GM12878 (cell line): Measurements from ENCODE around the gene MDFIC. TPM values are rescaled to one million over a fixed set of nuclear protein-coding genes. Genes with fewer than 3 reads are reported as not detected.

ENCODE experiments used
- ATAC-seq: fragments of 200-7000 bp; cut with Tn5 transposase; 3 replicates; pipeline ENCODE4 v1.9.1; 2020; ENCODE audit warnings: mild to moderate bottlenecking, moderate library complexity
- BruUV-seq: library from RNA; stranded (reverse); fragments of 400-500 nt; replicated peaks from 2 replicates; lab custom pipeline; 2021; lab: Mats Ljungman, UMichigan
- CTCF ChIA-PET: fragments of 300-600 bp; sonication (Branson Sonifier 250); formaldehyde crosslinking; extraction: SDS; loops from one replicate; lab custom pipeline; 2021; ENCODE audit warnings: inconsistent platforms; lab: Yijun Ruan, JAX
- POLR2A ChIA-PET: fragments of 350-600 bp; formaldehyde crosslinking; extraction: SDS; loops from one replicate; lab custom pipeline; 2021; ENCODE audit warnings: inconsistent platforms; lab: Charles Lee
- RAD21 ChIA-PET: fragments of 300-600 bp; sonication (Branson Sonifier 250); formaldehyde crosslinking; loops from one replicate; lab custom pipeline; 2023; ENCODE audit warnings: antibody characterized with exemption; ENCODE audit not compliant: unreplicated experiment; lab: Charles Lee
- SMC1A ChIA-PET: fragments of 300-600 bp; sonication (Branson Sonifier 250); formaldehyde crosslinking; loops from one replicate; lab custom pipeline; 2023; ENCODE audit not compliant: unreplicated experiment, uncharacterized antibody; lab: Charles Lee
- DNase-seq: peaks from one replicate; pipeline ENCODE4 v3.0.0-alpha.2; 2011; ENCODE audit warnings: low read depth, low spot score
- FAIRE-seq: peaks from 3 replicates; lab custom pipeline; 2011; peaks lifted over from hg19 to GRCh38; lab: Jason Lieb, UNC
- H2AFZ ChIP-seq: 2 replicates; pipeline ENCODE4 v1.6.0; 2011; ENCODE audit warnings: low read depth, low read length, control low read depth; ENCODE audit not compliant: control insufficient read depth
- H3K27ac ChIP-seq: 2 replicates; pipeline ENCODE4 v1.5.1; 2011; ENCODE audit warnings: control low read depth; ENCODE audit not compliant: control insufficient read depth, insufficient read depth
- H3K27me3 ChIP-seq, 2 experiments: replicated peaks in 1 of 2; 2 replicates each; pipeline versions ENCODE4 v1.6.0 to v1.6.1; 2011; ENCODE audit warnings: low read length in 1 of 2; ENCODE audit not compliant: control insufficient read depth in 2 of 2, insufficient read depth in 2 of 2
- H3K36me3 ChIP-seq, 2 experiments: 2 replicates each; pipeline ENCODE4 v1.5.1; 2011; ENCODE audit warnings: low read length in 1 of 2; ENCODE audit not compliant: control insufficient read depth in 2 of 2, insufficient read depth in 2 of 2
- H3K4me1 ChIP-seq: 2 replicates; pipeline ENCODE4 v1.6.1; 2011; ENCODE audit warnings: mild to moderate bottlenecking, low read length, moderate library complexity, mixed read lengths; ENCODE audit not compliant: control insufficient read depth, insufficient read depth
- H3K4me2 ChIP-seq: 2 replicates; pipeline ENCODE4 v1.6.0; 2011; ENCODE audit warnings: control low read depth; ENCODE audit not compliant: control insufficient read depth, insufficient read depth
- H3K4me3 ChIP-seq: fragments of 200-600 bp; sonication (generic); 2 replicates; pipeline ENCODE4 v1.5.1; 2016
- H3K79me2 ChIP-seq: 2 replicates; pipeline ENCODE4 v1.6.0; 2011; ENCODE audit warnings: low read length; ENCODE audit not compliant: control insufficient read depth, insufficient read depth
- H3K9ac ChIP-seq: 2 replicates; pipeline ENCODE4 v1.8.0; 2011; ENCODE audit warnings: low read length, control low read depth, mixed read lengths; ENCODE audit not compliant: control insufficient read depth, insufficient read depth
- H3K9me3 ChIP-seq: replicated peaks from 3 replicates; pipeline ENCODE4 v1.5.1; 2011; ENCODE audit warnings: mild to moderate bottlenecking, low read length; ENCODE audit not compliant: control insufficient read depth, insufficient read depth
- H4K20me1 ChIP-seq: 2 replicates; pipeline ENCODE4 v1.6.0; 2011; ENCODE audit not compliant: control insufficient read depth, insufficient read depth
- ETV6 ChIP-seq, 2 experiments: fragments of 450-650 bp in 1 of 2; IDR thresholded peaks in 1 of 2; conservative IDR thresholded peaks in 1 of 2; 2 replicates each; pipeline ENCODE4 v1.6.1; 2014; ENCODE audit warnings: antibody characterized with exemption in 1 of 2, borderline replicate concordance in 1 of 2, low read depth in 1 of 2, mild to moderate bottlenecking in 1 of 2, moderate library complexity in 1 of 2
- MYC ChIP-seq: IDR thresholded peaks from 2 replicates; pipeline ENCODE4 v1.6.1; 2011; ENCODE audit warnings: mild to moderate bottlenecking, low read length, moderate library complexity, inconsistent platforms; ENCODE audit not compliant: insufficient read depth, insufficient replicate concordance, insufficient read length, severe bottlenecking
- PAX8 ChIP-seq: fragments of 450-650 bp; IDR thresholded peaks from 2 replicates; pipeline ENCODE4 v1.6.1; 2017; ENCODE audit warnings: mild to moderate bottlenecking, moderate library complexity
- RBBP5 ChIP-seq: fragments of 200-600 bp; sonication (generic); conservative IDR thresholded peaks from 2 replicates; pipeline ENCODE4 v1.6.1; 2016
- RFX5 ChIP-seq: IDR thresholded peaks from 2 replicates; pipeline ENCODE4 v1.6.1; 2011; ENCODE audit warnings: low read depth, low read length, improper control_type of control experiment
- WGBS: methylation state at CpG from one replicate; pipeline ENCODE4 v1.1.6; 2016; ENCODE audit warnings: low lambda C conversion rate; ENCODE audit not compliant: insufficient replicate concordance, insufficient coverage; ENCODE audit errors: missing lambda C conversion rate; 5-methylcytosine and 5-hydroxymethylcytosine counted together
- in situ Hi-C: fragments of 300-500 bp; cut with MboI; formaldehyde crosslinking; loops from 9 replicates; pipeline ENCODE4 v1.14.3; 2018; ENCODE audit warnings: mixed read lengths
- intact Hi-C: fragments of 100-400 bp; cut with micrococcal nuclease; formaldehyde crosslinking; loops from one replicate; pipeline ENCODE4 v1.14.2; 2022; ENCODE audit not compliant: unreplicated experiment
- polyA plus RNA-seq, 11 experiments: library from polyadenylated mRNA; depleted of rRNA in 4 of 11; unstranded in 6 of 11; stranded (reverse) in 5 of 11; fragments of >200 nt; fragmentation: Nextera tagmentation in 4 of 11; fragmentation: Illumina TruSeq in 1 of 11; extraction: Ambion mirVana in 4 of 11; extraction: Trizol in 1 of 11; gene quantifications; 1 replicate in 1 of 11; 2 replicates in 10 of 11; pipeline versions ENCODE4 v1.2.1 to v1.2.3, GENCODE V29; 2011 to 2016; ENCODE audit warnings: inconsistent platforms in 2 of 11, missing spikeins in 2 of 11, low read depth in 1 of 11
- total RNA-seq, 4 experiments: library from RNA; depleted of rRNA in 3 of 4; stranded (reverse); fragments of >200 nt in 3 of 4; fragmentation: Illumina TruSeq in 1 of 4; extraction: Trizol in 1 of 4; gene quantifications; 2 replicates each; pipeline versions ENCODE4 v1.2.1 to v1.2.3, GENCODE V29; 2013 to 2021
- TF ChIP-seq, protein P1 (sequence below): fragments of 450-650 bp; IDR thresholded peaks from 2 replicates; pipeline ENCODE4 v1.6.1; 2016; ENCODE audit warnings: mild to moderate bottlenecking, moderate library complexity, borderline replicate concordance

The MDFIC gene
- total and polyA plus RNA-seq, 10 of the 15 experiments (the other 5 are each of a cell fraction or from before 2014, with no cell fraction given) = 7.3 to 58.4 (median 40.0) TPM

DNA sequence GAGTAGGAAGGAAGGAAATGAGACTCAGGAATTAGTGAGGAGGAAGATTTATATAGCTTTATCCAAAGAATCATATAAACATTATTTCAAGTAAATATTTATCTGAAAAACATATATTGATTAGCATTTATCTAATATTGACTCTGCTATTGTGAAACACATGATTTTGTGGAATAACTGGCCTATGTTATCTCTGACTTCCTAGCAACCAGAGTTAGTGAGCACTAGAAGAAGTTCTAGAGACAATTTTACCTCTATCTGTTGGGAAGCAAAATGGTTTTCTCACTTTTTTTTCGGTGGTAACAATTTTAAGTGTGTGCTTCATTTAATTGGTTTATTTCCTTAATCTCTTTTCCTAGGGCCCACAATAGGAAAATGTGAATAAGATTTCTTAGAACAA is 21.6 kb downstream of the MDFIC start:
- no peak for DNase-seq
- H3K9ac ChIP-seq = no peak overlapping the region
- H3K4me1 ChIP-seq = peaks cover 26% of the 10 kb centered on the region
- in situ Hi-C loops (no loop called here), intact Hi-C loops (no loop called here)
- no peaks in the 10 kb centered on the region for H4K20me1 ChIP-seq
- H3K4me2 ChIP-seq = no peak overlapping the region
- ChIA-PET SMC1A (interaction anchor here (0.7 to 15.8 kb wide), 11 partner anchors 11 to 920 kb away, joined by 3 to 154 read pairs (median 6); no protein-coding TSS in a partner anchor), POLR2A (interaction anchor here (1.1 kb wide), 1 partner anchor 10 kb away, joined by 3 read pairs; no protein-coding TSS in a partner anchor), CTCF (interaction anchor here (0.7 to 4.7 kb wide), 8 partner anchors 9 to 142 kb away, joined by 3 to 22 read pairs (median 5); no protein-coding TSS in a partner anchor), RAD21 (interaction anchor here (1.0 to 5.5 kb wide), 4 partner anchors 10 to 77 kb away, joined by 3 to 109 read pairs (median 4); no protein-coding TSS in a partner anchor)
- no peaks in the 10 kb centered on the region; the same call in 1 of the 3 replicates for H3K9me3 ChIP-seq
- H3K27ac ChIP-seq = no peak overlapping the region
- H3K27me3 ChIP-seq = no peaks in the 10 kb centered on the region
- H3K4me3 ChIP-seq = no peak overlapping the region
- no peak overlapping the region for H2AFZ ChIP-seq
- H3K79me2 ChIP-seq = peaks cover 63% of the 10 kb centered on the region
- no TSS peak for BruUV-seq
- no peak for FAIRE-seq
- ATAC-seq = no peak
- TF ChIP-seq MYC (no peak), ETV6 (conservative IDR thresholded peaks at IDR 0.05 in 1 of 2, IDR thresholded peaks at IDR 0.05 in 1 of 2; ENCODE audit: borderline replicate concordance in 1 of 2, low read depth in 1 of 2) (no peak), RFX5 (no peak), RBBP5 (no peak), PAX8 (no peak)
- TF ChIP-seq, protein P1, sequence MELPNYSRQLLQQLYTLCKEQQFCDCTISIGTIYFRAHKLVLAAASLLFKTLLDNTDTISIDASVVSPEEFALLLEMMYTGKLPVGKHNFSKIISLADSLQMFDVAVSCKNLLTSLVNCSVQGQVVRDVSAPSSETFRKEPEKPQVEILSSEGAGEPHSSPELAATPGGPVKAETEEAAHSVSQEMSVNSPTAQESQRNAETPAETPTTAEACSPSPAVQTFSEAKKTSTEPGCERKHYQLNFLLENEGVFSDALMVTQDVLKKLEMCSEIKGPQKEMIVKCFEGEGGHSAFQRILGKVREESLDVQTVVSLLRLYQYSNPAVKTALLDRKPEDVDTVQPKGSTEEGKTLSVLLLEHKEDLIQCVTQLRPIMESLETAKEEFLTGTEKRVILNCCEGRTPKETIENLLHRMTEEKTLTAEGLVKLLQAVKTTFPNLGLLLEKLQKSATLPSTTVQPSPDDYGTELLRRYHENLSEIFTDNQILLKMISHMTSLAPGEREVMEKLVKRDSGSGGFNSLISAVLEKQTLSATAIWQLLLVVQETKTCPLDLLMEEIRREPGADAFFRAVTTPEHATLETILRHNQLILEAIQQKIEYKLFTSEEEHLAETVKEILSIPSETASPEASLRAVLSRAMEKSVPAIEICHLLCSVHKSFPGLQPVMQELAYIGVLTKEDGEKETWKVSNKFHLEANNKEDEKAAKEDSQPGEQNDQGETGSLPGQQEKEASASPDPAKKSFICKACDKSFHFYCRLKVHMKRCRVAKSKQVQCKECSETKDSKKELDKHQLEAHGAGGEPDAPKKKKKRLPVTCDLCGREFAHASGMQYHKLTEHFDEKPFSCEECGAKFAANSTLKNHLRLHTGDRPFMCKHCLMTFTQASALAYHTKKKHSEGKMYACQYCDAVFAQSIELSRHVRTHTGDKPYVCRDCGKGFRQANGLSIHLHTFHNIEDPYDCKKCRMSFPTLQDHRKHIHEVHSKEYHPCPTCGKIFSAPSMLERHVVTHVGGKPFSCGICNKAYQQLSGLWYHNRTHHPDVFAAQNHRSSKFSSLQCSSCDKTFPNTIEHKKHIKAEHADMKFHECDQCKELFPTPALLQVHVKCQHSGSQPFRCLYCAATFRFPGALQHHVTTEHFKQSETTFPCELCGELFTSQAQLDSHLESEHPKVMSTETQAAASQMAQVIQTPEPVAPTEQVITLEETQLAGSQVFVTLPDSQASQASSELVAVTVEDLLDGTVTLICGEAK = no peak
- TF ChIP-seq, all 136 proteins: peak for 0
- WGBS = 100% methylated on average over 1 of the region's 1 CpG
- peaks cover 4 to 16% of the 10 kb centered on the region in 2 experiments; a peak in 3 of 4 replicates for H3K36me3 ChIP-seq
